NCI-H526 (cell line): Measurements from ENCODE around the gene FAM9C.
"Not testable (repeated sequence)": the region's sequence is repeated elsewhere in the genome, so short reads cannot be mapped to it uniquely, and the experiment has no call there.

Experiments used
- DNase-seq, 2 experiments: peaks; one replicate each; lab custom pipeline; 2025; lab: John Stamatoyannopoulos, UW

Gene FAM9C

GRCh38 chrX:13076176-13076961 lies 31.9 kb upstream of the FAM9C start:
- DNase-seq, result no peak

GRCh38 chrX:13074297-13075262 lies 30.2 kb upstream of the FAM9C start:
- no peak for DNase-seq

- no peak for DNase-seq
These were observed 25.5 kb upstream of the FAM9C start for GRCh38 chrX:13069771-13070416.

GRCh38 chrX:13068651-13069050 lies 24.2 kb upstream of the FAM9C start:
- no peak for DNase-seq

GRCh38 chrX:13067773-13068172 lies 23.4 kb upstream of the FAM9C start:
- no peak for DNase-seq

GRCh38 chrX:13066391-13066790 lies 22.0 kb upstream of the FAM9C start:
- no peak for DNase-seq

GRCh38 chrX:13064599-13065143 lies 20.3 kb upstream of the FAM9C start:
- no peak for DNase-seq

GRCh38 chrX:13063124-13063523 lies 18.7 kb upstream of the FAM9C start:
- not testable (repeated sequence) for DNase-seq

- not testable (repeated sequence) for DNase-seq
These were observed 17.9 kb upstream of the FAM9C start for GRCh38 chrX:13062331-13062730.

GRCh38 chrX:13061215-13061708 lies 16.8 kb upstream of the FAM9C start:
- DNase-seq, result not testable (repeated sequence)

- DNase-seq, result no peak
These were observed 15.4 kb upstream of the FAM9C start for GRCh38 chrX:13059637-13060499.

- DNase-seq, result no peak
These were observed 11.1 kb upstream of the FAM9C start for GRCh38 chrX:13055486-13055885.

GRCh38 chrX:13053171-13053570 lies 8.8 kb upstream of the FAM9C start:
- no peak for DNase-seq

GRCh38 chrX:13051529-13052172 lies 7.2 kb upstream of the FAM9C start:
- no peak for DNase-seq

- no peak for DNase-seq
These were observed 6.7 kb upstream of the FAM9C start for GRCh38 chrX:13051167-13051528.

- no peak for DNase-seq
These were observed 5.7 kb upstream of the FAM9C start for GRCh38 chrX:13050151-13050550.

- DNase-seq, result no peak
These were observed 3.9 kb upstream of the FAM9C start for GRCh38 chrX:13048280-13048679.

- DNase-seq, result no peak
These were observed 3.3 kb upstream of the FAM9C start for GRCh38 chrX:13047759-13048158.

- DNase-seq, result no peak
These were observed 1.9 kb upstream of the FAM9C start for GRCh38 chrX:13046141-13046855.

GRCh38 chrX:13043938-13044337 lies 482 bp downstream of the FAM9C start:
- no peak for DNase-seq
